Globus pallidus (tissue), 1 donor: ENCODE results near the gene WDR33.
"Not testable (repeated sequence)": the region's sequence is repeated elsewhere in the genome, so short reads cannot be mapped to it uniquely, and the experiment has no call there.

Experiments
- DNase-seq: peaks from one replicate; pipeline ENCODE4 v3.0.0-alpha.2; 2015; ENCODE audit warnings: low spot score

The WDR33 gene

DNA sequence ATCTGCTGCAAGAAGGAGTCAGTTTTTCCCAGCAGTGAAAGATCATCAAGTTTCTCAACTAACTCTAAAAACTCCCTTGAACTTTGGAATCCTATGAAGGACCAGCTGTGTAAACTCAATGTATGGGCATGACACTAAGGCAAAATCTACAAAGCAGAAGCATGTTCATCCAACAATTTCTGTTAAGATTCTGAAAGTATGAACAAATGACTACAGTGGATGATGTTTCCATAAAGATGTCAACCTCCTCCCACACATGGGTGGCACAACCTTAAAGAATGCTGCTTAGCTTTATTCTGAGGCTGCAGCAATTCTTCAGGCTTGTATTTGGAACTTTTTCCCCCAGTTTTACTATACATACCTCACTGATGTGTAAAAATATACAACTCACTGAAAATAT, 47.2 kb downstream of the WDR33 start:
- no peak for DNase-seq

- DNase-seq, result no peak
Observed at GRCh38 chr2:127762846-127763245, 48.1 kb downstream of the WDR33 start.

DNA sequence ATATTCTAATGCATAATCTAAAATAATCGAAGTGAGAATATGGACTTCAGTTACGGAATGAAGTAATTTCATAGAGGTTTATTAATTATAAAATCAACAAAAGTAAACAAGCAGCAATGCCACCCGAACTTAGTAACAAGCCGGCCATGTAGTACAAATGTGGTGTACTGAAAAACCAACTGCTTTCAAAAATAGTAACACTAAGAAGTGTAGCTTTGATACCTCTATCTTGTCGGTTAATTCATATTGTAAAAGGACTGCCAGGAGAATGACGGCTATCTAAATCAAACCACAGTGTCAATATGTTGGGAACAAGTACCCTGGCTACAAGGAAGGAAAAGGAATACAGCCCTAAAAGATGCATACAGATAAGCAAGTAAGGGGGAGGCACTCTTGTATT, 48.5 kb downstream of the WDR33 start:
- no peak for DNase-seq

- DNase-seq, result no peak
Observed at GRCh38 chr2:127759931-127760330, 51.0 kb downstream of the WDR33 start.

DNA sequence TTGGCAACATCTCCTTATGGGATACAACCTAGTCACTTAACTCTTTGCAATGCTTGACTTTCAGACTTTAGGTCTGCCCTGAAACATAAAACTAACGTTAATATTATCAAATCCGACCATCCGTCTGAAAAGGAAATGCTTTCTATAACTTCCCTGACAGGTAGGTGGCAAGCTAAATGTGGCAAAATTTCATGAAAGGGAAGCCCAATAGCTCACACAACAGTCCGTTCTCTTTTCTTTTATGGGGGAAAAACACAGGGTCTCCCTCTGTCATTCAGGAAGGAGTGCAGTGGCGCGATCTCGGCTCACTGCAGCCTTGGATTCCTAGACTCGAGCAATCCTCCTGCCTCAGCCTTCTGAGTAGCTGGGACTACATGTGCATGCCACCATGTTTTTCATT, 56.8 kb downstream of the WDR33 start:
- DNase-seq, result no peak

GRCh38 chr2:127753374-127753773, 57.6 kb downstream of the WDR33 start:
- DNase-seq, result no peak

DNA sequence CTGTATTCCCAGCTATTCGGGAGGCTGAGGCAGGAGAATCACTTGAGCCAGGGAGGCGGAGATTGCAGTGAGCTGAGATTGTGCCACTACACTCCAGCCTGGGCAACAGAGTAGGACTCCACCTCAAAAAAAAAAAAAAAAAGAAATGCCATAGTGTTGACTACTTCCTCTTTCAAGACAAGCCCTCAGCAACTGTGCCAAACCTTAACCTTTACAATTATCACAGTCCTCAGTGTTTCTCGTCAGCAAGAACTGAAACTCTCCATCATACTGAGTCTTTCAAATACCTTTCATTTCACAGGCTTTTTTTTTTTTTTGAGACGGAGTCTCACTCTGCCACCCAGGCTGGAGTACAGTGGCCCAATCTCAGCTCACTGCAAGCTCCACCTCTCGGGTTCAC, 61.4 kb downstream of the WDR33 start:
- not testable (repeated sequence) for DNase-seq

- DNase-seq, result no peak
Observed at GRCh38 chr2:127747621-127748020, 63.4 kb downstream of the WDR33 start.

GRCh38 chr2:127743477-127744026, 67.4 kb downstream of the WDR33 start:
- DNase-seq, result no peak

GRCh38 chr2:127740665-127741288, 70.2 kb downstream of the WDR33 start:
- DNase-seq, result no peak

DNA sequence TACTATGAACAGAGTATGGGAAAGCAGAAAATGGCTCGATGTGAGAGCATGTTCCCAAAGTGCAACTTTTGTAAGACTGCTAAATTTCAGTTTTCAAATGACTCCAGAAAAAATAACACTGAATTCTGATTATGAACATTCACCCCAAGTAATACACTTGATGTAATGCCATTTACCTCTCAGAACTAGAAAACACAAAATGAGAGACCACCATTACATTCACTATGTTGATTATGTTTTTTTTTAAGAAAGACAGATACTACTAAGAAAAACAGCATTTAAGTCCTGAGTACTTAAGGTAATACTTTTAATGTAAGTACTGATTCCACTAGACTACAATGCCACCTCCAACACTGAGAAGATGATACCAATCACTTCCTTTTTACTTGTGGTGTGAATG, 71.2 kb downstream of the WDR33 start:
- DNase-seq, result no peak

GRCh38 chr2:127737892-127738291, 73.1 kb downstream of the WDR33 start:
- DNase-seq, result no peak

DNA sequence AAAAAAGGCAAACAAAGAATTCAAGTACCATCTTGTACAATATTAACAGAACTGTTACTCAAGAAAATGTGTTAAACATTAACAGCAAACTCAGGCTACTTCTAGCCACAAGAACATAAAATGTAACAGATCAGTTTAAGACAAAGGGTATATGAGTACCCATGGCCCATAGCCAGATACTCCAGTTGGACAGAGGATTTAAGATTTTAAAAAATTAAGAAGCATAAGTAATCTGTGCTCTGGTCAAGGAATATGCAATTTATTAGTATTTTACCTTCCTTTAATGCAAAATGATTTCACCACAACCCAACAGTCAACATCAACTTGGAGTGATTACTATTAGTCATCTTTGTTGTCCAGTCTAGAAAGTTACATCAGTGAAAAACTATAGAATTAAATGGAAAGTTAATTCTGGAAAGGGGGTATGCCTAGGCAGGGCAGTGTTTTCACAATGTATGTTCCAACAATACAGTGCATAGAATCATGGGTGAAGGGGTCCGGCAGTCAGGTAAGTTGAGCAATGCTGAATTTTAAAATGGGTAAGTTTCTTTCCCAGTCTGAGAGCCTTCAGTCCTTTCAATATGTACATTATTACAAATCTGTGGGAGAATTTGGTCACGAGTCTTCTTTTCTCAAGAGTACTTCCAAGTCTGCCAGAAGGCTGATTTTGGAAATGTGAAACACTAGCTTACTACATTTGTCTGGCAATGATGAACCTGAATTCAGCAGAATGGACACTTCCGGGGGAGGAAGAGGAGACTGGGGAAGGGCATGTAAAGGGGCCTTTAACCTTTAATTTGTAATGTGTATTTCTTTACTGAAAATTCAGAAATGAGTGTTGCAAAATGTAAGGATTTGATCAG, 75.2 kb downstream of the WDR33 start:
- DNase-seq, result no peak

GRCh38 chr2:127735044-127735443, 75.9 kb downstream of the WDR33 start:
- DNase-seq, result no peak

- DNase-seq, result no peak
Observed at GRCh38 chr2:127733816-127734537, 77.0 kb downstream of the WDR33 start.

DNA sequence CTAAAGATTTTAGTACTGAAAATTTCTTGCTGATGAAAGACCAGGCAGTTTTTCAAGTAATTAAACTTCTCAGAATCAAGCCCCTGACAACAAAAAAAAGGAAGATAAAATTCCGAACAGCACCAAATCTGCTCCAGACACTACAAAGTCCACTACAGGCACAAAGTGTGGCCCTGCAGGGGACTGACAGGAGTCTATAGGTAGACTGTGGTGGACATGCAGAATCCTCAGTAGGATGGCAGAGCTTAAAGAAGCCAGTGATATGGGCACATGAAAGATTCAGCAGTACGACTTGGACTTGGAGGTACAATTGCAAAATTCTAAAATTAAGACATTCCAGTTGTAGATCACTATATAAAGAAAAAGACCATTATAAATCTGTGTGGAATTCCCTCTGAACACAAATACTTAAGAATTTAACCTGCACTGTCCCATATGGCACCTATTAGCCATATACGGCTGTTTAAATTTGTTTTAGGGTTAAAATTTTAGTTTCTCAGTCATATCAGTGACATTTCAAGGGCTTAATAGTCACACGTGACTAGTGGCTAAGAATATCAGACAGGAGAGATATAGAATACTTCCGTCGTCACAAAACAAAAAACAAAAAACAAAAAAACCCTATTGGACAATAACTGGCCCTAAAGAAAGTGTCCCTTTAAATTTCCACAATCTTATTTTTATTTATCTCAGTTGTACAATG, 77.7 kb downstream of the WDR33 start:
- no peak for DNase-seq

- DNase-seq, result no peak
Observed at GRCh38 chr2:127726158-127726880, 84.7 kb downstream of the WDR33 start.

DNA sequence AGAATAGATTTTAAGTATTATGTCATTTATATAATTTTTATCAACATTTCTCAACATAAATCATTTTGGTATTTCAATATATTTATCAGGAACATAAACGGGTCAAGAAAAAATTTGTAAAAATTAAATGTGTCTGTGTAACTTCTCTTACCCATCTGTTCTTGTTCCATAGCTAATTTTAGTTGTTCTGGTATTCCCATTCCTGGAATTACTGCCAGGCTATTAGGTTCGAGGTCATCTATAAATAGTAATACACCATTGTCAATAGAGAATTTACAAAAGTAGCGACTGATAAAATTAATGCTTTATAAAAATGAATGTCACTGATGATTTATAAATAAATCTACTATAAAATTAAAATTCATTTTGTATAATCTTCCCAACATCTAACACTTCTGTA, 88.2 kb downstream of the WDR33 start:
- no peak for DNase-seq

DNA sequence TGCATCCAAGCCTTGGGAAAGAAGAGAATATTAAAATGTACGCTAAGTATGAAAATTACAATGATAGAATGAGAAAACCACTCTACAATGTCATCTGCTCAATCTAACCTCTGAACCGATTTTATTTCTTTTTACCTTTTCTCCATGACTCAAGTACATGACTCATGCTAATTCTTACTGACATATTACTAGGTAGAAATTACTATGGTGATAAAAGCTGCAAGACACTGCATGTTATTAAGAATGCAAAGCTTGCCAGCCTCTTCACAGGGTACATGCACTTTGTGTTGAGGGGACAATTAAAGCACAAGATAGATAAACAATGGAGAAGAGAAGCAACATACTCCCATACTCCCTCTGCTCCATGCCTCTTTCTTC, 89.0 kb downstream of the WDR33 start:
- DNase-seq, result no peak

DNA sequence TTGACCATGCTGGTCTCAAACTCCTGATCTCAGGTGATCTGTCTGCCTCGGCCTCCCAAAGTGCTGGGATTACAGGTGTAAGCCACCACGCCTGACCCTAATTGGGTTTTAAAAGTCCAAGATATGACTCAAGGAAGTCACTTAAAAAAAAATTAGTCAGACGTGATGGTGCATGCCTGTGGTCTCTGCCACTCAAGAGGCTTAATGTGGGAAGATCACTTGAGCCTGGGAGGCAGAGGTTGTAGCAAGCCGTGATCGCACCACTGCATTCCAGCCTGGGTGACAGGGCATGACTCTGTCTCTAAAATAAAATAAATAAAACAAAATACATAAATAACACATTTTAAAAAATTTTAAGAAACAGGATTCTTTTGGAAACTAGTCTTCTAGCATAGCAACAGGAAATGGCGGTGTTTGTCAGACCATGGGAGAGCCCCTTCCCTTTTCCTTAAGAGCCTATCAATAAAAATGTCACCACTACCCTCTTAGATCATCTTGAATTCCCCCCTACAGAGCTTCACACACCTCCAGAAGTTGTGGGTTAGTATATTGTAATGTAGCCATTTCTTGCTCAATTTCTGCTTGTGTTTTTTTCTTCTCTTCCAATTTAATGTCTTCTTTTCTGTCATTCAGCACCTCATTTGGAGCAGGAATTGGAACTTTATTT, 89.5 kb downstream of the WDR33 start:
- no peak for DNase-seq
